ENCODE measurements around the gene PCK1.

GRCh38 chr20:57530327-57530981 is 30.5 kb upstream of the PCK1 start:
- TF ChIP-seq, protein P1, sequence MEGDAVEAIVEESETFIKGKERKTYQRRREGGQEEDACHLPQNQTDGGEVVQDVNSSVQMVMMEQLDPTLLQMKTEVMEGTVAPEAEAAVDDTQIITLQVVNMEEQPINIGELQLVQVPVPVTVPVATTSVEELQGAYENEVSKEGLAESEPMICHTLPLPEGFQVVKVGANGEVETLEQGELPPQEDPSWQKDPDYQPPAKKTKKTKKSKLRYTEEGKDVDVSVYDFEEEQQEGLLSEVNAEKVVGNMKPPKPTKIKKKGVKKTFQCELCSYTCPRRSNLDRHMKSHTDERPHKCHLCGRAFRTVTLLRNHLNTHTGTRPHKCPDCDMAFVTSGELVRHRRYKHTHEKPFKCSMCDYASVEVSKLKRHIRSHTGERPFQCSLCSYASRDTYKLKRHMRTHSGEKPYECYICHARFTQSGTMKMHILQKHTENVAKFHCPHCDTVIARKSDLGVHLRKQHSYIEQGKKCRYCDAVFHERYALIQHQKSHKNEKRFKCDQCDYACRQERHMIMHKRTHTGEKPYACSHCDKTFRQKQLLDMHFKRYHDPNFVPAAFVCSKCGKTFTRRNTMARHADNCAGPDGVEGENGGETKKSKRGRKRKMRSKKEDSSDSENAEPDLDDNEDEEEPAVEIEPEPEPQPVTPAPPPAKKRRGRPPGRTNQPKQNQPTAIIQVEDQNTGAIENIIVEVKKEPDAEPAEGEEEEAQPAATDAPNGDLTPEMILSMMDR (IDR thresholded peaks at IDR 0.05; ENCODE audit: low read depth, low read length, poor library complexity, severe bottlenecking), result no peak
- no peak for TF ChIP-seq EZH2phosphoT487 (IDR thresholded peaks at IDR 0.05; ENCODE audit: borderline replicate concordance, low read length)

Measured in DOHH2 (cell line).